Mesothelial cell of epicardium (in vitro differentiated cells): ENCODE data around the gene MRPL24. TPM values are rescaled to one million over a fixed set of nuclear protein-coding genes. Genes with fewer than 3 reads are reported as not detected.

ENCODE experiments used
- DNase-seq, 2 experiments: peaks; one replicate each; pipeline ENCODE4 v3.0.0; 2021; ENCODE audit warnings: low spot score in 2 of 2; ENCODE audit not compliant: unreplicated experiment in 2 of 2
- H3K27ac Mint-ChIP-seq: 2 replicates; pipeline ENCODE4 v1.8.0; 2021; ENCODE audit warnings: mixed read lengths
- H3K27me3 Mint-ChIP-seq: 2 replicates; pipeline ENCODE4 v1.8.0; 2021; ENCODE audit warnings: low read depth, mixed read lengths
- H3K36me3 Mint-ChIP-seq: 2 replicates; pipeline ENCODE4 v1.8.0; 2021; ENCODE audit warnings: mixed read lengths
- H3K4me1 Mint-ChIP-seq: 2 replicates; pipeline ENCODE4 v1.8.0; 2021; ENCODE audit warnings: mixed read lengths
- H3K4me3 Mint-ChIP-seq: 2 replicates; pipeline ENCODE4 v1.8.0; 2021; ENCODE audit warnings: mild to moderate bottlenecking, moderate library complexity, mixed read lengths
- H3K9me3 Mint-ChIP-seq: 2 replicates; pipeline ENCODE4 v1.8.0; 2021; ENCODE audit warnings: mixed read lengths
- CTCF ChIP-seq: fragments of 200-600 bp; sonication (generic); IDR thresholded peaks from one replicate; pipeline ENCODE4 v1.5.0; 2021; ENCODE audit warnings: antibody characterized with exemption; ENCODE audit not compliant: unreplicated experiment
- total RNA-seq: library from RNA; stranded (reverse); gene quantifications from 3 replicates; pipeline ENCODE4 v1.2.1, GENCODE V29; 2021

MRPL24 gene
- total RNA-seq, 1 donor from 2014 or later: 35.5 TPM

- no peak for DNase-seq
- H3K27ac Mint-ChIP-seq: peak overlapping the region; percentile 100
- TF ChIP-seq CTCF: no peak
- H3K27me3 Mint-ChIP-seq: no peaks in the 10 kb centered on the region
- peaks cover 31% of the 10 kb centered on the region for H3K4me1 Mint-ChIP-seq
- H3K4me3 Mint-ChIP-seq: peak overlapping the region; percentile 97
- H3K36me3 Mint-ChIP-seq: peaks cover 22% of the 10 kb centered on the region
- H3K9me3 Mint-ChIP-seq: no peaks in the 10 kb centered on the region
Measured at GRCh38 chr1:156741481-156741983, 644 bp upstream of the MRPL24 start.

GRCh38 chr1:156740237-156740740 is 599 bp downstream of the MRPL24 start:
- Mint-ChIP-seq H3K27ac (peak overlapping the region; percentile 100), H3K4me3 (peak overlapping the region; percentile 97), H3K36me3 (peaks cover 17% of the 10 kb centered on the region), H3K9me3 (no peaks in the 10 kb centered on the region), H3K27me3 (no peaks in the 10 kb centered on the region), H3K4me1 (peaks cover 20% of the 10 kb centered on the region)
- TF ChIP-seq CTCF: no peak
- no peak for DNase-seq

GRCh38 chr1:156738916-156739315 is 2.0 kb downstream of the MRPL24 start:
- peaks cover 17% of the 10 kb centered on the region for H3K36me3 Mint-ChIP-seq
- TF ChIP-seq CTCF: no peak
- peaks cover 20% of the 10 kb centered on the region for H3K4me1 Mint-ChIP-seq
- H3K4me3 Mint-ChIP-seq: peak overlapping the region; percentile 36
- H3K9me3 Mint-ChIP-seq: no peaks in the 10 kb centered on the region
- H3K27me3 Mint-ChIP-seq: no peaks in the 10 kb centered on the region
- no peak for DNase-seq
- no peak overlapping the region for H3K27ac Mint-ChIP-seq

- H3K27me3 Mint-ChIP-seq: no peaks in the 10 kb centered on the region
- DNase-seq: no peak
- H3K4me1 Mint-ChIP-seq: peaks cover 20% of the 10 kb centered on the region
- no peak overlapping the region for H3K4me3 Mint-ChIP-seq
- peaks cover 17% of the 10 kb centered on the region for H3K36me3 Mint-ChIP-seq
- H3K9me3 Mint-ChIP-seq: no peaks in the 10 kb centered on the region
- TF ChIP-seq CTCF: no peak
- no peak overlapping the region for H3K27ac Mint-ChIP-seq
Measured at GRCh38 chr1:156738407-156738806, 2.5 kb downstream of the MRPL24 start.

GRCh38 chr1:156733989-156734584 is 6.8 kb downstream of the MRPL24 start:
- Mint-ChIP-seq H3K27me3 (no peaks in the 10 kb centered on the region), H3K9me3 (no peaks in the 10 kb centered on the region), H3K4me3 (no peak overlapping the region), H3K27ac (no peak overlapping the region), H3K4me1 (peaks cover 10% of the 10 kb centered on the region), H3K36me3 (peaks cover 12% of the 10 kb centered on the region)
- no peak for TF ChIP-seq CTCF
- no peak for DNase-seq
